Neural cell (in vitro differentiated cells): ENCODE data around the gene FAM83F.

Source experiments
- EP300 ChIP-seq: fragments of 450-650 bp; conservative IDR thresholded peaks from 2 replicates; pipeline ENCODE4 v1.6.1; 2014; ENCODE audit warnings: antibody characterized with exemption, mild to moderate bottlenecking, moderate library complexity; ENCODE audit not compliant: poor library complexity, severe bottlenecking
- EZH2 ChIP-seq: fragments of 200-600, 300-800 bp; shearing (Covaris generic), sonication (generic); IDR thresholded peaks from 2 replicates; pipeline ENCODE4 v1.6.1; 2014; ENCODE audit warnings: antibody characterized with exemption, low read length, borderline replicate concordance, mild to moderate bottlenecking; ENCODE audit not compliant: insufficient read depth, poor library complexity, severe bottlenecking
- POLR2AphosphoS5 ChIP-seq: IDR thresholded peaks from 2 replicates; pipeline ENCODE4 v1.6.1; 2012
- RAD21 ChIP-seq: fragments of 450-650 bp; conservative IDR thresholded peaks from 2 replicates; pipeline ENCODE4 v1.6.1; 2014; ENCODE audit warnings: antibody characterized with exemption, mild to moderate bottlenecking, moderate library complexity
- SMC3 ChIP-seq: fragments of 450-650 bp; conservative IDR thresholded peaks from 2 replicates; pipeline ENCODE4 v1.6.1; 2014; ENCODE audit warnings: antibody characterized with exemption, mild to moderate bottlenecking, moderate library complexity; ENCODE audit not compliant: poor library complexity
- TAF1 ChIP-seq: IDR thresholded peaks from 2 replicates; pipeline ENCODE4 v1.6.1; 2012; ENCODE audit warnings: low read depth
- TF ChIP-seq, protein P1 (sequence below): fragments of 450-650 bp; IDR thresholded peaks from 2 replicates; pipeline ENCODE4 v1.5.1; 2014; ENCODE audit warnings: antibody characterized with exemption, mild to moderate bottlenecking, moderate library complexity; ENCODE audit not compliant: poor library complexity, severe bottlenecking
- TF ChIP-seq, protein P2 (sequence below): IDR thresholded peaks from 2 replicates; pipeline ENCODE4 v1.6.1; 2012; ENCODE audit warnings: borderline replicate concordance

DNA sequence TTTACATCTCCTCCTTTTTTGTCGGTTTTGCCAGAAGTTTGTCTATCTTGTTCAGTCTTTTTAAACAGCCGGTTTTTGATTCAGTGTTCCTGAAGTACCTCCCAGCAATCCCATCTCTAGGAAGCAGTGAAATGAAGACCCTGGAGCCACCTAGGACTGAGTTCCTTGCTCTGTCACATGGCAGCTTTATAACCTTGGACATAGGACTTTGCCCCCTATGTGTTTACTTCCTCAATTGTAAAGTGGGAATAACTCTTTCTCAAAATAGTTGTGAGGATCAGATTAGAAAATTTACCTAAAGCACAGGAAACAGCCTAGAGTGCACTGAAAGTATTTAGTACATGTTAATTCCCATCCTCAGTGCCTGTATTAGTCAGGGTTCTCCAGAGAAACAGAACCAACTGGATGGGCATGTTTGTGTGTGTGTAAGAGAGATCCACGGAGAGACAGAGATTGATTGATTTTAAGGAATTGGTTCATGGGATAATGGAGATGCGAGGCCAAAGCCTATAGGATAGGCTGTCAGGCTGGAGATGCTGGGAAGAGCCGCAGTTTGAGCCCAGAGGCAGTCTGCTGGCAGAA, 20.0 kb downstream of the FAM83F start:
- TF ChIP-seq, protein P1, sequence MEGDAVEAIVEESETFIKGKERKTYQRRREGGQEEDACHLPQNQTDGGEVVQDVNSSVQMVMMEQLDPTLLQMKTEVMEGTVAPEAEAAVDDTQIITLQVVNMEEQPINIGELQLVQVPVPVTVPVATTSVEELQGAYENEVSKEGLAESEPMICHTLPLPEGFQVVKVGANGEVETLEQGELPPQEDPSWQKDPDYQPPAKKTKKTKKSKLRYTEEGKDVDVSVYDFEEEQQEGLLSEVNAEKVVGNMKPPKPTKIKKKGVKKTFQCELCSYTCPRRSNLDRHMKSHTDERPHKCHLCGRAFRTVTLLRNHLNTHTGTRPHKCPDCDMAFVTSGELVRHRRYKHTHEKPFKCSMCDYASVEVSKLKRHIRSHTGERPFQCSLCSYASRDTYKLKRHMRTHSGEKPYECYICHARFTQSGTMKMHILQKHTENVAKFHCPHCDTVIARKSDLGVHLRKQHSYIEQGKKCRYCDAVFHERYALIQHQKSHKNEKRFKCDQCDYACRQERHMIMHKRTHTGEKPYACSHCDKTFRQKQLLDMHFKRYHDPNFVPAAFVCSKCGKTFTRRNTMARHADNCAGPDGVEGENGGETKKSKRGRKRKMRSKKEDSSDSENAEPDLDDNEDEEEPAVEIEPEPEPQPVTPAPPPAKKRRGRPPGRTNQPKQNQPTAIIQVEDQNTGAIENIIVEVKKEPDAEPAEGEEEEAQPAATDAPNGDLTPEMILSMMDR: no peak
- TF ChIP-seq POLR2AphosphoS5 (no peak), EZH2 (no peak), TAF1 (no peak), SMC3 (no peak), EP300 (no peak), RAD21 (no peak)
- TF ChIP-seq, protein P2, sequence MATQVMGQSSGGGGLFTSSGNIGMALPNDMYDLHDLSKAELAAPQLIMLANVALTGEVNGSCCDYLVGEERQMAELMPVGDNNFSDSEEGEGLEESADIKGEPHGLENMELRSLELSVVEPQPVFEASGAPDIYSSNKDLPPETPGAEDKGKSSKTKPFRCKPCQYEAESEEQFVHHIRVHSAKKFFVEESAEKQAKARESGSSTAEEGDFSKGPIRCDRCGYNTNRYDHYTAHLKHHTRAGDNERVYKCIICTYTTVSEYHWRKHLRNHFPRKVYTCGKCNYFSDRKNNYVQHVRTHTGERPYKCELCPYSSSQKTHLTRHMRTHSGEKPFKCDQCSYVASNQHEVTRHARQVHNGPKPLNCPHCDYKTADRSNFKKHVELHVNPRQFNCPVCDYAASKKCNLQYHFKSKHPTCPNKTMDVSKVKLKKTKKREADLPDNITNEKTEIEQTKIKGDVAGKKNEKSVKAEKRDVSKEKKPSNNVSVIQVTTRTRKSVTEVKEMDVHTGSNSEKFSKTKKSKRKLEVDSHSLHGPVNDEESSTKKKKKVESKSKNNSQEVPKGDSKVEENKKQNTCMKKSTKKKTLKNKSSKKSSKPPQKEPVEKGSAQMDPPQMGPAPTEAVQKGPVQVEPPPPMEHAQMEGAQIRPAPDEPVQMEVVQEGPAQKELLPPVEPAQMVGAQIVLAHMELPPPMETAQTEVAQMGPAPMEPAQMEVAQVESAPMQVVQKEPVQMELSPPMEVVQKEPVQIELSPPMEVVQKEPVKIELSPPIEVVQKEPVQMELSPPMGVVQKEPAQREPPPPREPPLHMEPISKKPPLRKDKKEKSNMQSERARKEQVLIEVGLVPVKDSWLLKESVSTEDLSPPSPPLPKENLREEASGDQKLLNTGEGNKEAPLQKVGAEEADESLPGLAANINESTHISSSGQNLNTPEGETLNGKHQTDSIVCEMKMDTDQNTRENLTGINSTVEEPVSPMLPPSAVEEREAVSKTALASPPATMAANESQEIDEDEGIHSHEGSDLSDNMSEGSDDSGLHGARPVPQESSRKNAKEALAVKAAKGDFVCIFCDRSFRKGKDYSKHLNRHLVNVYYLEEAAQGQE: no peak
